A375 (cell line): ENCODE results near the gene SERPINB6. TPM values are rescaled to one million over a fixed set of nuclear protein-coding genes. Genes with fewer than 3 reads are reported as not detected.

ENCODE experiments used
- total RNA-seq: library from RNA; depleted of rRNA; stranded (reverse); fragments of >200 nt; shearing (Covaris generic); gene quantifications from 2 replicates; pipeline ENCODE4 v1.2.3, GENCODE V29; 2014; rRNA removed

The SERPINB6 gene
- total RNA-seq: 86.4 and 91.3 TPM in 2 replicates

GRCh38 chr6:2971420-2972218 is at the start of gene SERPINB6:
TSS of gene SERPINB6 (minus strand) at chr6:2971567. CDS start at chr6:2959332, 12,235 bp downstream.

GRCh38 chr6:2999618-3000557 is 28.5 kb upstream of the SERPINB6 start, which contains the start of gene NQO2:
TSS of gene NQO2 (plus strand) at chr6:2999894. CDS start at chr6:3006553, 6,659 bp downstream.

Other genes with a start within 250 kb of the SERPINB6 start
- gene MYLK4, start 220.6 kb downstream of the SERPINB6 start, total RNA-seq: 0.15 and 0.19 TPM in 2 replicates
- 48.0 and 56.3 TPM in 2 replicates for gene WRNIP1, start 206.2 kb downstream of the SERPINB6 start, total RNA-seq
- 14.3 and 31.3 TPM in 2 replicates for gene SERPINB1, start 129.7 kb downstream of the SERPINB6 start, total RNA-seq
- gene SERPINB9, start 68.3 kb downstream of the SERPINB6 start, total RNA-seq: not detected in 2 replicates
- gene NQO2, start 28.3 kb upstream of the SERPINB6 start, total RNA-seq: 29.2 and 29.4 TPM in 2 replicates
- gene RIPK1, start 96.9 kb upstream of the SERPINB6 start, total RNA-seq: 7.6 and 10.2 TPM in 2 replicates
- 7.0 and 7.1 TPM in 2 replicates for gene BPHL, start 147.1 kb upstream of the SERPINB6 start, total RNA-seq
- 39.6 and 41.9 TPM in 2 replicates for gene TUBB2A, start 186.0 kb upstream of the SERPINB6 start, total RNA-seq